ENCODE data around the gene ARSB. TPM values are rescaled to one million over a fixed set of nuclear protein-coding genes. Genes with fewer than 3 reads are reported as not detected.
"Not testable (repeated sequence)": the region's sequence is repeated elsewhere in the genome, so short reads cannot be mapped to it uniquely, and the experiment has no call there.

The ARSB gene
- total RNA-seq, 1 donor from 2014 or later: 19.3 TPM

DNA sequence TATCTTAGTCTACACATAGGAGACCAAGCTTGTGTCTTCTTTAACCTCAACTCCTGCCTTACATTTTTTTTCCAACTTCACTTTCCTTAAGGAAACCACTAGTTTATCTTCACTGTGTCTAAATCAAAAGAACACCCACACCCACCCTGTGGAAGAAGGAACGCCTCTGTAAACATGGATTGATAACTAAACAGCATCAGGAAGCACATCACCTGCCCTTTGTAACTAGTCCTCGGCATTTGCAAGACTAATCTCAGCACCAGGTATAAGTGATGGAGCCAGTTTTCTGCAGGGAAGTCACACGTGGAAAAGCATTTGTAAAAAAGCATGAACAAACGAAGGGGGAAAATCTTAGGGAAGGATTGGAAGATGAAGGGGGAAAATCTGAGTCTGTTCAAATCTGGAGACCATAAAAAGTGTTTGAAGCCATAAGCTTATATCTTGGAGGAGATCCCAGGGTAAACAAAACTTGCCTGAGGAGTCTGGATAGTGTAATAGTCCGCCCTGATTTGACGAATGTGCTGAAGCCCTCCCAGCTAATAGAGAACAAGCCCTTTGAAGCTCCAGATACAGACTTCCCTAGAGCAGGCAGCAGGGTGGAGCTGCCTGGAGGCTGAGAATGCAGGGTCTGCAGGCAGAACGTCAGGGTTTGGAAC, 219.2 kb downstream of the ARSB start:
- H3K27ac Mint-ChIP-seq (ENCODE audit: unreplicated experiment): no peak overlapping the region
- H3K4me1 Mint-ChIP-seq (ENCODE audit: unreplicated experiment): peaks cover 12% of the 10 kb centered on the region
- peaks cover 3% of the 10 kb centered on the region for H3K27me3 Mint-ChIP-seq (ENCODE audit: unreplicated experiment)
- H3K4me3 Mint-ChIP-seq (ENCODE audit: unreplicated experiment): no peak overlapping the region
- DNase-seq (ENCODE audit: low spot score): no peak
- peaks cover 4% of the 10 kb centered on the region for H3K36me3 Mint-ChIP-seq (ENCODE audit: low read depth, unreplicated experiment)
- H3K9me3 Mint-ChIP-seq (ENCODE audit: unreplicated experiment): no peaks in the 10 kb centered on the region
- TF ChIP-seq CTCF (IDR thresholded peaks at IDR 0.05; ENCODE audit: unreplicated experiment): no peak

- Mint-ChIP-seq H3K4me3 (ENCODE audit: unreplicated experiment) (no peak overlapping the region), H3K36me3 (ENCODE audit: low read depth, unreplicated experiment) (peaks cover 4% of the 10 kb centered on the region), H3K4me1 (ENCODE audit: unreplicated experiment) (peaks cover 18% of the 10 kb centered on the region), H3K9me3 (ENCODE audit: unreplicated experiment) (no peaks in the 10 kb centered on the region), H3K27me3 (ENCODE audit: unreplicated experiment) (peaks cover 3% of the 10 kb centered on the region), H3K27ac (ENCODE audit: unreplicated experiment) (no peak overlapping the region)
- no peak for TF ChIP-seq CTCF (IDR thresholded peaks at IDR 0.05; ENCODE audit: unreplicated experiment)
- no peak for DNase-seq (ENCODE audit: low spot score)
Observed at GRCh38 chr5:78765116-78765515, 220.0 kb downstream of the ARSB start.

GRCh38 chr5:78763659-78764189, 221.4 kb downstream of the ARSB start:
- TF ChIP-seq CTCF (IDR thresholded peaks at IDR 0.05; ENCODE audit: unreplicated experiment): no peak
- Mint-ChIP-seq H3K36me3 (ENCODE audit: low read depth, unreplicated experiment) (peaks cover 4% of the 10 kb centered on the region), H3K27ac (ENCODE audit: unreplicated experiment) (no peak overlapping the region), H3K4me3 (ENCODE audit: unreplicated experiment) (no peak overlapping the region), H3K4me1 (ENCODE audit: unreplicated experiment) (peaks cover 18% of the 10 kb centered on the region), H3K27me3 (ENCODE audit: unreplicated experiment) (peaks cover 6% of the 10 kb centered on the region), H3K9me3 (ENCODE audit: unreplicated experiment) (no peaks in the 10 kb centered on the region)
- DNase-seq (ENCODE audit: low spot score): no peak

- peaks cover 17% of the 10 kb centered on the region for H3K4me1 Mint-ChIP-seq (ENCODE audit: unreplicated experiment)
- DNase-seq (ENCODE audit: low spot score); H3K36me3 Mint-ChIP-seq (ENCODE audit: low read depth, unreplicated experiment); H3K27ac Mint-ChIP-seq (ENCODE audit: unreplicated experiment); H3K4me3 Mint-ChIP-seq (ENCODE audit: unreplicated experiment); H3K27me3 Mint-ChIP-seq (ENCODE audit: unreplicated experiment); H3K9me3 Mint-ChIP-seq (ENCODE audit: unreplicated experiment): not testable (repeated sequence)
Observed at GRCh38 chr5:78762743-78763142, 222.4 kb downstream of the ARSB start.

GRCh38 chr5:78761840-78762239, 223.3 kb downstream of the ARSB start:
- DNase-seq (ENCODE audit: low spot score): no peak
- no peak overlapping the region for H3K27ac Mint-ChIP-seq (ENCODE audit: unreplicated experiment)
- peaks cover 4% of the 10 kb centered on the region for H3K36me3 Mint-ChIP-seq (ENCODE audit: low read depth, unreplicated experiment)
- peaks cover 4% of the 10 kb centered on the region for H3K27me3 Mint-ChIP-seq (ENCODE audit: unreplicated experiment)
- no peak for TF ChIP-seq CTCF (IDR thresholded peaks at IDR 0.05; ENCODE audit: unreplicated experiment)
- peaks cover 15% of the 10 kb centered on the region for H3K4me1 Mint-ChIP-seq (ENCODE audit: unreplicated experiment)
- no peaks in the 10 kb centered on the region for H3K9me3 Mint-ChIP-seq (ENCODE audit: unreplicated experiment)
- no peak overlapping the region for H3K4me3 Mint-ChIP-seq (ENCODE audit: unreplicated experiment)
